Brain microvascular endothelial cell (primary cell): ENCODE measurements around the gene ATP6V0D1.
A peak's percentile ranks its signal among the peaks of the same experiment; 100 is the strongest.

Source experiments
- DNase-seq: peaks from one replicate; pipeline ENCODE4 v3.0.0-alpha.2; 2020
- H3K27ac ChIP-seq: fragments of 250-450 bp; sonication (Bioruptor Pico); 2 replicates; pipeline ENCODE4 v1.5.1; 2020; ENCODE audit warnings: mild to moderate bottlenecking, moderate library complexity
- H3K27me3 ChIP-seq: fragments of 250-450 bp; sonication (Bioruptor Pico); replicated peaks from 2 replicates; pipeline ENCODE4 v1.5.1; 2020; ENCODE audit warnings: mild to moderate bottlenecking
- H3K36me3 ChIP-seq: fragments of 250-450 bp; sonication (Bioruptor Pico); replicated peaks from 2 replicates; pipeline ENCODE4 v1.5.1; 2020; ENCODE audit warnings: mild to moderate bottlenecking
- H3K4me3 ChIP-seq: 2 replicates; pipeline ENCODE4 v1.5.1; 2011; ENCODE audit warnings: low read depth, mild to moderate bottlenecking, control low read depth, low read length, moderate library complexity
- in situ Hi-C: cut with HindIII; loops from 2 replicates; pipeline ENCODE4 v1.10.0; 2017; ENCODE audit warnings: low sequenced_read_pairs, low pct_ligation_motif_present
- TF ChIP-seq, protein P1 (sequence below): IDR thresholded peaks from 2 replicates; pipeline ENCODE4 v1.5.1; 2011; ENCODE audit warnings: low read depth, mild to moderate bottlenecking, moderate library complexity, low read length, control low read depth, inconsistent platforms; ENCODE audit errors: missing control alignments

Gene ATP6V0D1

DNA sequence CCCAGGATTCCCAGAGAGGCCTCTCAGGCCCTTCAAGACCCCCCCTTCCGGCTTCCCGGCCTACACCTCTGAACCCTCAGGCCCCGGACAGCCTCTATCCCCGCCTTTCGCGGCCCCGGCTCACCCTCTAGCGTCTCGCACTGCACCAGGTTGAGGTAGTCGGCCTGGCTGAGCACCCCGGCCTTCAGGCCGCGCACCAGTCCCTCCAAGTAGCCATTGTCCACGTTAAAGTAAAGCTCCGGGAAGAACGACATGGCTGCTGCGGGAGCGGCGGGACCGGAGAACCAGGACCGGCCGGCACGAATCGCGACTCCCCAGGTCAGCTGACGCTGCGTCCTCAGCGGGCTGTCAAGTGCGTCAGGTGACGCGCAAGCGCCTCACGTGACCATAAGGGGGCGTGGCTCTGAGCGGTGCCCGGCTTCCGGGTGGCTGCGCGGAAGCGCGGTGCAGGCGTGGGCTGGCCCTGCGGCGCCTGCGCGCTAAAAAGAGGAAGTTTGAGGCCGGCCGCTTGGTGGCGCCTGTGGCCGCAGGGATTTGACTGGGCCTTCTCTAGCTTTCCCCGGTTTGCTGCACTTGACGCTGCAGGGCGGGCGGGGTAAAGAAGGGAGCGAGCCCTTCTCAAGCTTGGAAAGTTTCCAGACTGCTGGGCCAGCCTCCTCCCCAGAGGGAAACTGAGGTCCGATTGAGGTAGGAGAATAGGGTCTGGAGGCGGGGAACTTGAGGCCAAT lies at the start of gene ATP6V0D1:
Gene ATP6V0D1 (minus strand): TSS at position 325 of the 728 bp plus-strand sequence. CDS start 71 bp downstream, at position 254.
- peak; percentile 95 for DNase-seq
- TF ChIP-seq, protein P1, sequence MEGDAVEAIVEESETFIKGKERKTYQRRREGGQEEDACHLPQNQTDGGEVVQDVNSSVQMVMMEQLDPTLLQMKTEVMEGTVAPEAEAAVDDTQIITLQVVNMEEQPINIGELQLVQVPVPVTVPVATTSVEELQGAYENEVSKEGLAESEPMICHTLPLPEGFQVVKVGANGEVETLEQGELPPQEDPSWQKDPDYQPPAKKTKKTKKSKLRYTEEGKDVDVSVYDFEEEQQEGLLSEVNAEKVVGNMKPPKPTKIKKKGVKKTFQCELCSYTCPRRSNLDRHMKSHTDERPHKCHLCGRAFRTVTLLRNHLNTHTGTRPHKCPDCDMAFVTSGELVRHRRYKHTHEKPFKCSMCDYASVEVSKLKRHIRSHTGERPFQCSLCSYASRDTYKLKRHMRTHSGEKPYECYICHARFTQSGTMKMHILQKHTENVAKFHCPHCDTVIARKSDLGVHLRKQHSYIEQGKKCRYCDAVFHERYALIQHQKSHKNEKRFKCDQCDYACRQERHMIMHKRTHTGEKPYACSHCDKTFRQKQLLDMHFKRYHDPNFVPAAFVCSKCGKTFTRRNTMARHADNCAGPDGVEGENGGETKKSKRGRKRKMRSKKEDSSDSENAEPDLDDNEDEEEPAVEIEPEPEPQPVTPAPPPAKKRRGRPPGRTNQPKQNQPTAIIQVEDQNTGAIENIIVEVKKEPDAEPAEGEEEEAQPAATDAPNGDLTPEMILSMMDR = peak; percentile 87
- Histone ChIP-seq H3K36me3 (no peaks in the 10 kb centered on the region), H3K4me3 (peak within 1 kb of the TSS; percentile 97), H3K27ac (peak within 1 kb of the TSS; percentile 90), H3K27me3 (no peaks in the 10 kb centered on the region)
- in situ Hi-C loops = no loop called here

DNA sequence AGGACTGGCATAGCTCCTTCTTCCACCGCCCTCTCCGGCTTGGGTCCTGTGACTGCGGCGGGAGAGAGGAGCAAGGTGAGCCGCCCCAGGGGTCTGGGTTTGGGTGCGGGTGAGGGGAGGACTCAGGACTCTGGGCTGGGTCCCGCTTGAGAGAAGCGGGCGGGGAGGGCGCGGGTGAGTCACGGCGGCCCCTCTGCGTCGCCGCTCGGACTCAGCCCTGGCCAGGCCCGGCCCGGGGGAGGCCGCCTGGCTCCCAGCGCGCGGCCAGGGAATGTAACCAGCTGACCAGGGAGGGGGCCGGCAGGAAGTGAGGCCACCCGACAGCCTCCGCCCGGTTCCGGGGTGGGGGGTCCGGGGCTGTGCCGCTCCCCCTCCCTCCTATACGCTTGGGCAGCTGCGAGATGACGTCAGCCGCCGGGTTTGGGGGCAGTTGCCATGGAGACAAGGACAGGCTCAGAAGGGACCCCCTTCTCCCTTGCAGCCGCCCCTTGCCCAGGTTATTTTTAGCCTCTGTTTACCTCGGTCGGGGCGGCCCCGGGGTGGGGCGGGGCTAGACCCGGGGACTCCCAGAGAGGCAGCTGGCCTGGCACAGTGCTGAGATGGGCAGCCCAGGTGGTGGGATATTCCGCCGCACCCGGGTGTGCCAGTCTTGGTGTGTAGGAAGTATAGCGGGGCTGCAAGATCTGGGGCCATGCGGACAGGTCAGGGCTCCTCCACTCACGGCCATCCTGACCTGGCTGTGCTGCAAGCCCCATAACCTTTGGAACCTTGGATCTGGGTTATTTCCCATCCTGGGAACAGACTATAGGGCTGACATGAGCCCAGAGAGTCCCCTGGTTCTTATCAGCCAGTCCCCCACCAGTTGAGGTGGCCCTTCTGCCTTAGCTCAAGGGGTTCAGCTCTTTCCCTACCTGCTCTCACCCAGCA lies 49.3 kb upstream of the ATP6V0D1 start:
- Histone ChIP-seq H3K27ac (peak overlapping the region; percentile 76), H3K36me3 (no peaks in the 10 kb centered on the region), H3K4me3 (peak overlapping the region; percentile 78), H3K27me3 (no peaks in the 10 kb centered on the region)
- TF ChIP-seq, protein P1 = no peak
- peak; percentile 68 for DNase-seq
- in situ Hi-C loops = no loop called here

DNA sequence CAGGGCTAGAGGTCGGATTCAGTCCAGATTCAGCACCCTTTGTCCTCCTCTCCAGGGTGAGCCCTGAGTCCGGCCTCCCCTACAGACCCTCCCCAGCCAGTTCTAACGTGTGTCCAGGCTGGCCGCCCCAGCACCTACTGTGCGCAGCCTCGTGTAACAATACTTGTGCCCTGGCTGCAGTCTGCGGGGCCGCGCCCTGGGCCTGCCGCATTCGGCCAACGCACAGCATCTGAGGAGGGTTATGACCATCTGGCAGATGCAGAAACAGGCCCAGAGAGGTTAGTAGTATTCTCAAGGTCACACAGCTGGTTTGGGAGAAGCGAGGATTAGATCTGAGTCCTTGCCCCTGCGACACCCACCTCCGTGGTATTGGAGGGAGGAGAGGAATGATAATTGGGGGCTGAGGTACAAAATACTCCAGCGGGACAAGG lies 48.6 kb upstream of the ATP6V0D1 start:
- Histone ChIP-seq H3K27me3 (no peaks in the 10 kb centered on the region), H3K36me3 (no peaks in the 10 kb centered on the region), H3K27ac (peak overlapping the region; percentile 76), H3K4me3 (peak overlapping the region; percentile 78)
- DNase-seq = no peak
- TF ChIP-seq, protein P1 = no peak
- in situ Hi-C loops = no loop called here

DNA sequence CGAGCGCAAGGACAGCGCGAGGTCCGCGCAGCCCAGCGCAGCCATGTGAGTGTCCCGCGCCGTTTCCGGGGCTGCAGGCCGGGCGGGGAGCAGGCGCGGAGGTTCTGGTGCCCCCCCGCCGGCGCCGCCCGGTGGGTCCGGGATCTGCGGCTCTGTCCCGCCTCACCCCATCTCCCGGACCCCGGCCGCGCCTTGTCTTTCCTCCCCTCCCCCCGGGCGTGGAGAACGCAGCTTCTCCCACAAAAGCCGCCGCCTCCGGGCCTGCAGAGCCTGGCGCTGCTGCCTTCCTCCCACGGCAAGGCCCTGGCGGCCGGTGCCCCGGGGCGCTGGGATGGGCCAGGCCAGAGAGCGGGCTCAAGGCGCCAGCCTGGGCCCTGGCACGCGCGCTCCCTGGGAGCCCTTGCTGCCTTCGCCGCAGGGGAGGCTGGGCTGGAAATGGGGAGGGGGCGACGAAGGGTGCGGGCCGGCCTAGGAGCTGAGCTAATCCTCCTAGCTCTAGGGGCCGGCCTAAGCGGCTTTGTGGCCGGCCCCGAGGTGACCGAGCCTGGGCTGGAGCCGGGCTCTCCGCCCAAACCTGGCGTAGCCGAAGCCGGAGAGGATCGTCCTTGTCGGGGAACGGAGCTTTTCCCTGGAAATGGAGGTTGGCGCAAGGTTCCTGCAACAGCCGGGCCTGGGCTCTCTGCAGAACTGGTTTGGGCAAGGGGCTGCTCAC lies 48.1 kb upstream of the ATP6V0D1 start:
- H3K4me3 ChIP-seq = peak overlapping the region; percentile 78
- peak overlapping the region; percentile 76 for H3K27ac ChIP-seq
- H3K27me3 ChIP-seq = no peaks in the 10 kb centered on the region
- H3K36me3 ChIP-seq = no peaks in the 10 kb centered on the region
- TF ChIP-seq, protein P1 = no peak
- DNase-seq = no peak
- in situ Hi-C loops = no loop called here

DNA sequence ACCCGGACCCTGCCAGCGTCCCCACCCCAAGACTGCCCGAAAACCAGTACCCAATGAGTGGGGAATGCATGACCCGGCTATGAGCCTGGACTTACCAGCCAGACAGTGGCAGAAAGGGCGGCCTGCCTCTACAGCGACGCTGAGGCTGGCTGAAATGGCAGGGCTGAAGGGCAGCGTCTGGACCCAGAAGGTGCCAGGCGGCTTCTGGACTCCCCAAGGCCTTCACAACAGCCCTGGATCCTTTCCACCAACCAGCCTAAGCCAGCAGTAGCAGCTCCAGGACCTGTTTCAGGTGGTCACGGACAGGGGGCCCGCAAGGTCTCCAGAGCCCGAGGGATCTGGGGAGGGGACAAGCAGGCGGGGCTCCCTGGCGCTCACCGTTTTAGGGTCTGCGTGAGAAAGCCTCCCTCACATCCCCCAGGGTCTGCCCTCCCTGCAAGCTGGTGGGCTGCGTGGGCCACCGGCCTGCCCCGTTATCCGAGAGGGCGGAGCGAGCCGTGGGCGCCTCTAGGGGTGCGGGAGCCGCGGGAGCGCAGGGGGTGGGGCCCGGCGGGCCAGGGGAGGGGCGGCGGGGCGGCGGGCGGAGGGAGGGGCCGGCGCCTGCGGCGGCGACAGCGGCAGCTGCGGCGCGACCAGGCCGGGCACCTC lies 47.4 kb upstream of the ATP6V0D1 start, which contains the start of gene RIPOR1:
Gene RIPOR1 (plus strand): TSS at position 608 of the 648 bp plus-strand sequence. CDS start 9,618 bp downstream, outside the sequence.
- H3K27me3 ChIP-seq = no peaks in the 10 kb centered on the region
- H3K27ac ChIP-seq = peak within 1 kb of the TSS; percentile 76
- H3K36me3 ChIP-seq = no peaks in the 10 kb centered on the region
- no peak for DNase-seq
- in situ Hi-C loops = no loop called here
- TF ChIP-seq, protein P1 = no peak
- H3K4me3 ChIP-seq = peak within 1 kb of the TSS; percentile 78
